ENCODE results near the gene THPO. TPM values are rescaled to one million over a fixed set of nuclear protein-coding genes. Genes with fewer than 3 reads are reported as not detected.

The THPO gene
- total and polyA plus RNA-seq, 4 donors, result 3.9 to 14.4 (median 8.9) TPM

DNA sequence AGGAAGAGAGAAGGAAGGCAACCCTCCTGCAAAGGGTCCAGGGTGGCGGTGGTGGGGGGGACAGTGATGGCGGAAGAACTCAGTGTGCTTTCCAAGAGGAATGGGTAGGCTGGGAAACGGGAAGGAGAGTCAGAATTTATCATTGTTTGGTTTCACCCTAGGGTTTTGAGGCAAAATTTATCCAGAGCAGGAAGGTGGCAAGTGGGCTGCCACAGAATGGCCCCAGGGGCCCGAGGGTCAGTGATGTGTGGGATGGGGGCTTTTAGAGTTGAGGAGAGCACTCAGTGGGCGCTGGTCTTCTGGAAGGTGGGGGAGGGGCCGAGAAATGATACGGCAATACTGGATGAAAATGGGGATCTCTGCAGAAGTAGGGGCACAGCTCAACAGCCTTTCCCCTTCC lies 40.0 kb downstream of the THPO start:
- H3K4me3 ChIP-seq (ENCODE audit: low read depth in 1 of 3, low read length in 3 of 3), result no peak overlapping the region
- peaks cover 5 to 31% (median 18%) of the 10 kb centered on the region in 4 donors for H3K36me3 ChIP-seq (ENCODE audit: control insufficient read depth in 4 of 4, insufficient read depth in 3 of 4, low read depth in 1 of 4, low read length in 3 of 4)
- 86% methylated on average over 7 of the region's 7 CpGs for WGBS
- H3K27ac ChIP-seq (ENCODE audit: low read depth in 1 of 2, low read length in 2 of 2), result peak overlapping the region; percentile 3 to 23
- peaks cover 0 to 13% (median 6%) of the 10 kb centered on the region in 4 donors for H3K4me1 ChIP-seq (ENCODE audit: control insufficient read depth in 4 of 4, insufficient read depth in 4 of 4, low read length in 3 of 4)
- H3K9me3 ChIP-seq (ENCODE audit: control insufficient read depth in 4 of 4, low read length in 3 of 4), result no peaks in the 10 kb centered on the region
- H3K27me3 ChIP-seq (ENCODE audit: control insufficient read depth in 4 of 4, insufficient read depth in 4 of 4, low read length in 3 of 4), result no peaks in the 10 kb centered on the region
- no peak for DNase-seq (ENCODE audit: low spot score)
- no peak for TF ChIP-seq GABPA (IDR thresholded peaks at IDR 0.05 in 1 of 2, conservative IDR thresholded peaks at IDR 0.05 in 1 of 2)
- H3K9ac ChIP-seq (ENCODE audit: low read depth in 1 of 2, low read length in 2 of 2), result no peak overlapping the region

DNA sequence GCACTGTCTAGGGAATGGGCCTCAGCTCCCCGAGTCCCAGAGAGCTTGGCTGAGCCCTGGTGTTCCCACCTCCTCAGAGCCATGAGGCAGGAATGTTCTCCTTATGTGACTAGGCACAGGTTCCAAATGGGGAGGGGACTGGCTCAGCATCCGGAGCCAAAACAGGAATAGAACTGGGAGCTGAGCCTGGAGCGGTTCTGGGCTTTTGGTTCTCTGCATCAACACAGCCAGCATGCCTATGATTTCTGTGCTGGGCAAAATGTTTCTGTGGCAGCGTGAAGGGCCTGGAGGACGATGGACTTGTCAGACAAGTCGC lies 40.6 kb downstream of the THPO start, which contains the start of gene FAM131A:
Gene FAM131A, plus strand, starts transcription at position 202 of the 316 bp plus-strand sequence. Its CDS starts 31 bp downstream, at position 233.
- Histone ChIP-seq H3K9me3 (ENCODE audit: control insufficient read depth in 4 of 4, low read length in 3 of 4) (no peaks in the 10 kb centered on the region), H3K27me3 (ENCODE audit: control insufficient read depth in 4 of 4, insufficient read depth in 4 of 4, low read length in 3 of 4) (no peaks in the 10 kb centered on the region), H3K4me3 (ENCODE audit: low read depth in 1 of 3, low read length in 3 of 3) (peak within 1 kb of the TSS; percentile 47 to 68 (median 62)), H3K9ac (ENCODE audit: low read depth in 1 of 2, low read length in 2 of 2) (peak within 1 kb of the TSS in 1 of 2 donors; percentile 46), H3K36me3 (ENCODE audit: control insufficient read depth in 4 of 4, insufficient read depth in 3 of 4, low read depth in 1 of 4, low read length in 3 of 4) (peaks cover 5 to 32% (median 23%) of the 10 kb centered on the region in 4 donors), H3K27ac (ENCODE audit: low read depth in 1 of 2, low read length in 2 of 2) (peak within 1 kb of the TSS; percentile 84 to 89), H3K4me1 (ENCODE audit: control insufficient read depth in 4 of 4, insufficient read depth in 4 of 4, low read length in 3 of 4) (peaks cover 0 to 13% (median 6%) of the 10 kb centered on the region in 4 donors)
- WGBS, result 83% methylated on average over 6 of the region's 6 CpGs
- DNase-seq (ENCODE audit: low spot score), result no peak
- no peak for TF ChIP-seq HNF4A (conservative IDR thresholded peaks at IDR 0.05)
- no peak for TF ChIP-seq TAF1 (conservative IDR thresholded peaks at IDR 0.05)
- TF ChIP-seq, protein P1, sequence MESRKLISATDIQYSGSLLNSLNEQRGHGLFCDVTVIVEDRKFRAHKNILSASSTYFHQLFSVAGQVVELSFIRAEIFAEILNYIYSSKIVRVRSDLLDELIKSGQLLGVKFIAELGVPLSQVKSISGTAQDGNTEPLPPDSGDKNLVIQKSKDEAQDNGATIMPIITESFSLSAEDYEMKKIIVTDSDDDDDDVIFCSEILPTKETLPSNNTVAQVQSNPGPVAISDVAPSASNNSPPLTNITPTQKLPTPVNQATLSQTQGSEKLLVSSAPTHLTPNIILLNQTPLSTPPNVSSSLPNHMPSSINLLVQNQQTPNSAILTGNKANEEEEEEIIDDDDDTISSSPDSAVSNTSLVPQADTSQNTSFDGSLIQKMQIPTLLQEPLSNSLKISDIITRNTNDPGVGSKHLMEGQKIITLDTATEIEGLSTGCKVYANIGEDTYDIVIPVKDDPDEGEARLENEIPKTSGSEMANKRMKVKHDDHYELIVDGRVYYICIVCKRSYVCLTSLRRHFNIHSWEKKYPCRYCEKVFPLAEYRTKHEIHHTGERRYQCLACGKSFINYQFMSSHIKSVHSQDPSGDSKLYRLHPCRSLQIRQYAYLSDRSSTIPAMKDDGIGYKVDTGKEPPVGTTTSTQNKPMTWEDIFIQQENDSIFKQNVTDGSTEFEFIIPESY (IDR thresholded peaks at IDR 0.05), result no peak
- no peak for TF ChIP-seq FOXA2 (IDR thresholded peaks at IDR 0.05)
- no peak for TF ChIP-seq MAX (IDR thresholded peaks at IDR 0.05)
- TF ChIP-seq CTCF (IDR thresholded peaks at IDR 0.05; ENCODE audit: low read depth, low read length, missing input control), result no peak
- no peak for TF ChIP-seq JUND (IDR thresholded peaks at IDR 0.05)
- TF ChIP-seq SP1 (IDR thresholded peaks at IDR 0.05), result no peak
- TF ChIP-seq HNF4G (IDR thresholded peaks at IDR 0.05), result no peak
- TF ChIP-seq YY1 (IDR thresholded peaks at IDR 0.05), result no peak

- H3K27me3 ChIP-seq (ENCODE audit: control insufficient read depth in 4 of 4, insufficient read depth in 4 of 4, low read length in 3 of 4), result no peaks in the 10 kb centered on the region
- H3K9me3 ChIP-seq (ENCODE audit: control insufficient read depth in 4 of 4, low read length in 3 of 4), result no peaks in the 10 kb centered on the region
- no peak for DNase-seq (ENCODE audit: low spot score)
- peaks cover 7 to 34% (median 29%) of the 10 kb centered on the region in 4 donors for H3K36me3 ChIP-seq (ENCODE audit: control insufficient read depth in 4 of 4, insufficient read depth in 3 of 4, low read depth in 1 of 4, low read length in 3 of 4)
- peaks cover 0 to 13% (median 6%) of the 10 kb centered on the region in 4 donors for H3K4me1 ChIP-seq (ENCODE audit: control insufficient read depth in 4 of 4, insufficient read depth in 4 of 4, low read length in 3 of 4)
- peak overlapping the region; percentile 84 to 89 for H3K27ac ChIP-seq (ENCODE audit: low read depth in 1 of 2, low read length in 2 of 2)
- WGBS, result 38% methylated on average over 17 of the region's 17 CpGs
- H3K9ac ChIP-seq (ENCODE audit: low read depth in 1 of 2, low read length in 2 of 2), result peak overlapping the region in 1 of 2 donors; percentile 46
- peak; percentile 80 for TF ChIP-seq NR2F2 (IDR thresholded peaks at IDR 0.05)
- TF ChIP-seq JUND (IDR thresholded peaks at IDR 0.05), result no peak
- peak overlapping the region; percentile 47 to 68 (median 62) for H3K4me3 ChIP-seq (ENCODE audit: low read depth in 1 of 3, low read length in 3 of 3)
Measured at GRCh38 chr3:184336547-184337398, 41.2 kb downstream of the THPO start.

Measured in liver (tissue), 9 donors.